Esophagus muscularis mucosa (tissue), 4 donors: ENCODE results near the gene LRRC8C. TPM values are rescaled to one million over a fixed set of nuclear protein-coding genes. Genes with fewer than 3 reads are reported as not detected.

Experiments
- DNase-seq: peaks from one replicate; pipeline ENCODE4 v3.0.0-alpha.2; 2017; ENCODE audit errors: extremely low spot score
- H3K27ac ChIP-seq, 4 donors: fragments of 200-600 bp; sonication (generic); replicated peaks in 1 of 4; 1 replicate in 3 of 4; 2 replicates in 1 of 4; pipeline ENCODE4 v1.5.1; 2016 to 2019; ENCODE audit warnings: mild to moderate bottlenecking in 1 of 4
- H3K27me3 ChIP-seq, 4 donors: fragments of 200-600 bp; sonication (generic); one replicate each; pipeline versions ENCODE4 v1.5.1 to v1.6.0; 2016 to 2019
- H3K36me3 ChIP-seq, 4 donors: fragments of 200-600 bp; sonication (generic); one replicate each; pipeline ENCODE4 v1.5.1; 2016 to 2019
- H3K4me1 ChIP-seq, 4 donors: fragments of 200-600 bp; sonication (generic); one replicate each; pipeline ENCODE4 v1.5.1; 2016 to 2019
- H3K4me3 ChIP-seq, 4 donors: fragments of 200-600 bp; sonication (generic); 1 replicate in 2 of 4; 2 replicates in 2 of 4; pipeline ENCODE4 v1.5.1; 2016 to 2019; ENCODE audit warnings: mild to moderate bottlenecking in 4 of 4, moderate library complexity in 1 of 4
- H3K9me3 ChIP-seq, 4 donors: fragments of 200-600 bp; sonication (generic); 1 replicate in 3 of 4; 2 replicates in 1 of 4; pipeline ENCODE4 v1.5.1; 2016 to 2019
- CTCF ChIP-seq, 3 experiments: fragments of 200-600 bp in 2 of 3; fragments of 450-650 bp in 1 of 3; sonication (generic) in 2 of 3; IDR thresholded peaks; one replicate each; pipeline ENCODE4 v1.5.1; 2017 to 2019; ENCODE audit warnings: antibody characterized with exemption in 3 of 3, mild to moderate bottlenecking in 2 of 3, moderate library complexity in 1 of 3
- EP300 ChIP-seq: sonication (generic); formaldehyde crosslinking; IDR thresholded peaks from one replicate; pipeline ENCODE4 v1.6.1; 2017; ENCODE audit warnings: antibody characterized with exemption
- POLR2A ChIP-seq: fragments of 450-650 bp; IDR thresholded peaks from one replicate; pipeline ENCODE4 v1.6.1; 2017; ENCODE audit warnings: antibody characterized with exemption, moderate library complexity, mild to moderate bottlenecking, low read depth
- POLR2AphosphoS5 ChIP-seq, 2 donors: sonication (generic); formaldehyde crosslinking; IDR thresholded peaks; one replicate each; pipeline ENCODE4 v1.6.1; 2017; ENCODE audit warnings: antibody characterized with exemption in 2 of 2
- WGBS: methylation state at CpG from one replicate; pipeline ENCODE4 v1.1.5; 2018; 5-methylcytosine and 5-hydroxymethylcytosine counted together
- intact Hi-C: fragments of 100-400 bp; cut with DNase I; formaldehyde crosslinking; loops from one replicate; pipeline ENCODE4 v1.15.1; 2023
- total RNA-seq, 4 donors: library from RNA; depleted of rRNA; stranded (reverse); fragments of >200 nt; gene quantifications; one replicate each; pipeline versions ENCODE4 v1.1.0 to v1.2.1, GENCODE V29; 2016

Gene LRRC8C
- total RNA-seq, 4 donors from 2014 or later = 5.8 to 8.9 (median 7.4) TPM

- no peak for DNase-seq
- no peak overlapping the region for H3K27ac ChIP-seq
- H3K9me3 ChIP-seq = no peaks in the 10 kb centered on the region
- TF ChIP-seq POLR2AphosphoS5 (IDR thresholded peaks at IDR 0.05) (no peak), EP300 (no peak), CTCF (IDR thresholded peaks at IDR 0.05) (no peak), POLR2A (no peak)
- H3K4me1 ChIP-seq = peaks cover 0 to 8% (median 6%) of the 10 kb centered on the region in 4 donors
- no peaks in the 10 kb centered on the region for H3K36me3 ChIP-seq
- no peak overlapping the region for H3K4me3 ChIP-seq
- no peaks in the 10 kb centered on the region for H3K27me3 ChIP-seq
- intact Hi-C loops = no loop called here
Observed at GRCh38 chr1:89670711-89671110, 37.8 kb downstream of the LRRC8C start.

GRCh38 chr1:89671775-89672488 is 39.0 kb downstream of the LRRC8C start:
- H3K27ac ChIP-seq = no peak overlapping the region
- H3K9me3 ChIP-seq = no peaks in the 10 kb centered on the region
- no peak for DNase-seq
- TF ChIP-seq CTCF (IDR thresholded peaks at IDR 0.05) (no peak), EP300 (no peak), POLR2AphosphoS5 (IDR thresholded peaks at IDR 0.05) (no peak), POLR2A (no peak)
- no peak overlapping the region for H3K4me3 ChIP-seq
- peaks cover 0 to 8% (median 6%) of the 10 kb centered on the region in 4 donors for H3K4me1 ChIP-seq
- intact Hi-C loops = no loop called here
- 70% methylated on average over 4 of the region's 4 CpGs for WGBS
- no peaks in the 10 kb centered on the region for H3K36me3 ChIP-seq
- H3K27me3 ChIP-seq = no peaks in the 10 kb centered on the region

- 80% methylated on average over 6 of the region's 6 CpGs for WGBS
- no peak for DNase-seq
- Histone ChIP-seq H3K27me3 (no peaks in the 10 kb centered on the region), H3K4me1 (peaks cover 0 to 8% (median 6%) of the 10 kb centered on the region in 4 donors), H3K36me3 (no peaks in the 10 kb centered on the region), H3K4me3 (no peak overlapping the region), H3K27ac (no peak overlapping the region), H3K9me3 (no peaks in the 10 kb centered on the region)
- intact Hi-C loops = no loop called here
- no peak for TF ChIP-seq POLR2A
- no peak for TF ChIP-seq CTCF (IDR thresholded peaks at IDR 0.05)
- TF ChIP-seq EP300 = no peak
- no peak for TF ChIP-seq POLR2AphosphoS5 (IDR thresholded peaks at IDR 0.05)
Observed at GRCh38 chr1:89672489-89673183, 39.7 kb downstream of the LRRC8C start.

GRCh38 chr1:89673251-89673650 is 40.3 kb downstream of the LRRC8C start:
- no peaks in the 10 kb centered on the region for H3K27me3 ChIP-seq
- no peak overlapping the region for H3K27ac ChIP-seq
- H3K9me3 ChIP-seq = no peaks in the 10 kb centered on the region
- no peak overlapping the region for H3K4me3 ChIP-seq
- TF ChIP-seq POLR2A (no peak), EP300 (no peak), POLR2AphosphoS5 (IDR thresholded peaks at IDR 0.05) (no peak), CTCF (IDR thresholded peaks at IDR 0.05) (no peak)
- intact Hi-C loops = no loop called here
- WGBS = 73% methylated on average over 4 of the region's 4 CpGs
- H3K36me3 ChIP-seq = no peaks in the 10 kb centered on the region
- peaks cover 0 to 8% (median 4%) of the 10 kb centered on the region in 4 donors for H3K4me1 ChIP-seq
- no peak for DNase-seq
